PC-3 (cell line): ENCODE data around the gene AOPEP. TPM values are rescaled to one million over a fixed set of nuclear protein-coding genes. Genes with fewer than 3 reads are reported as not detected.

Experiments used
- ATAC-seq: fragments of 200-7000 bp; cut with Tn5 transposase; 2 replicates; pipeline ENCODE4 v1.9.1; 2020; ENCODE audit warnings: mild to moderate bottlenecking, moderate library complexity
- BruUV-seq: library from RNA; stranded (reverse); fragments of 400-500 nt; replicated peaks from 2 replicates; lab custom pipeline; 2021; lab: Mats Ljungman, UMichigan
- CTCF ChIA-PET: fragments of 300-600 bp; sonication (Branson Sonifier 250); formaldehyde crosslinking; loops from one replicate; lab custom pipeline; 2022; ENCODE audit warnings: antibody characterized with exemption; lab: Charles Lee
- POLR2A ChIA-PET: fragments of 300-600 bp; sonication (Branson Sonifier 250); formaldehyde crosslinking; loops from one replicate; lab custom pipeline; 2022; ENCODE audit warnings: antibody characterized with exemption; ENCODE audit not compliant: unreplicated experiment; lab: Charles Lee
- DNase-seq: peaks from one replicate; pipeline ENCODE4 v3.0.0-alpha.2; 2015
- H2AFZ ChIP-seq: fragments of 300-600 bp; sonication (generic); 2 replicates; pipeline ENCODE4 v1.6.0; 2016; ENCODE audit warnings: antibody characterized with exemption, low read length
- H3F3A ChIP-seq: fragments of 300-600 bp; sonication (generic); one replicate; pipeline ENCODE4 v1.6.0; 2017; ENCODE audit warnings: antibody characterized with exemption, low read length, control low read depth, mild to moderate bottlenecking; ENCODE audit not compliant: unreplicated experiment
- H3K27ac ChIP-seq: fragments of 300-600 bp; sonication (generic); 2 replicates; pipeline ENCODE4 v1.5.1; 2016; ENCODE audit warnings: mild to moderate bottlenecking, low read length
- H3K27me3 ChIP-seq: fragments of 300-600 bp; sonication (generic); 2 replicates; pipeline ENCODE4 v1.6.1; 2016; ENCODE audit warnings: low read length, mixed read lengths
- H3K36me3 ChIP-seq: fragments of 300-600 bp; sonication (generic); 2 replicates; pipeline ENCODE4 v1.6.1; 2016; ENCODE audit warnings: low read depth, mixed run types, low read length, mixed read lengths
- H3K4me1 ChIP-seq: fragments of 300-600 bp; sonication (generic); 2 replicates; pipeline ENCODE4 v1.5.1; 2016; ENCODE audit warnings: low read length; ENCODE audit not compliant: insufficient read depth
- H3K4me2 ChIP-seq: fragments of 300-600 bp; sonication (generic); 2 replicates; pipeline ENCODE4 v1.6.0; 2016; ENCODE audit warnings: low read length
- H3K4me3 ChIP-seq: fragments of 300-600 bp; sonication (generic); 2 replicates; pipeline ENCODE4 v1.5.1; 2016; ENCODE audit warnings: mild to moderate bottlenecking, low read length, mixed read lengths
- H3K79me2 ChIP-seq: fragments of 300-600 bp; sonication (generic); 2 replicates; pipeline ENCODE4 v1.6.1; 2017; ENCODE audit warnings: low read length, mixed read lengths
- H3K9ac ChIP-seq: fragments of 300-600 bp; sonication (generic); 2 replicates; pipeline ENCODE4 v1.6.0; 2016; ENCODE audit warnings: mild to moderate bottlenecking, low read length
- H3K9me2 ChIP-seq: fragments of 300-600 bp; sonication (generic); replicated peaks from 2 replicates; pipeline ENCODE4 v1.6.1; 2016; ENCODE audit warnings: mixed run types, low read length, mixed read lengths
- H3K9me3 ChIP-seq: fragments of 300-600 bp; sonication (generic); 2 replicates; pipeline ENCODE4 v1.6.1; 2016; ENCODE audit warnings: low read length, mixed read lengths
- H4K20me1 ChIP-seq: fragments of 300-600 bp; sonication (generic); 2 replicates; pipeline ENCODE4 v1.6.1; 2016; ENCODE audit warnings: low read length, mixed read lengths
- CTCF ChIP-seq: fragments of 300-600 bp; sonication (generic); conservative IDR thresholded peaks from 2 replicates; pipeline ENCODE4 v1.5.1; 2017; ENCODE audit warnings: antibody characterized with exemption, low read depth, mild to moderate bottlenecking, low read length
- EZH2 ChIP-seq: fragments of 300-600 bp; sonication (generic); IDR thresholded peaks from one replicate; pipeline ENCODE4 v1.6.1; 2017; ENCODE audit warnings: antibody characterized with exemption, mild to moderate bottlenecking, low read length; ENCODE audit not compliant: unreplicated experiment
- EZH2phosphoT487 ChIP-seq: fragments of 300-600 bp; sonication (generic); IDR thresholded peaks from 2 replicates; pipeline ENCODE4 v1.6.1; 2018; ENCODE audit warnings: mild to moderate bottlenecking, antibody characterized with exemption, low read length, borderline replicate concordance
- intact Hi-C: fragments of 100-400 bp; cut with micrococcal nuclease; formaldehyde crosslinking; loops from 2 replicates; pipeline ENCODE4 v1.9.0; 2023
- total RNA-seq: library from RNA; depleted of rRNA; stranded (reverse); fragments of >200 nt; gene quantifications from 2 replicates; pipeline ENCODE4 v1.2.3, GENCODE V29; 2014

The AOPEP gene
- total RNA-seq, 1 experiment from 2014 or later: 23.1 TPM

- Histone ChIP-seq H3F3A (no peaks in the 10 kb centered on the region), H3K9me3 (no peaks in the 10 kb centered on the region), H3K27ac (peak overlapping the region; percentile 48), H3K36me3 (no peaks in the 10 kb centered on the region), H3K9me2 (no peaks in the 10 kb centered on the region), H3K4me2 (no peak overlapping the region), H2AFZ (no peak overlapping the region), H3K9ac (no peak overlapping the region), H4K20me1 (no peaks in the 10 kb centered on the region), H3K4me1 (peaks cover 21% of the 10 kb centered on the region), H3K27me3 (no peaks in the 10 kb centered on the region), H3K4me3 (no peak overlapping the region), H3K79me2 (no peaks in the 10 kb centered on the region)
- ATAC-seq (no peak; the same call in 1 of the 2 replicates), DNase-seq (peak; percentile 13)
- CTCF ChIA-PET: interaction anchor here (1.1 kb wide), 1 partner anchor 20 kb away, joined by 4 read pairs; no protein-coding TSS in a partner anchor
- intact Hi-C loops: loop anchor here (10.0 kb wide), 1 partner anchor 231 kb away; the partner anchor contains the start of gene PCAT7
- POLR2A ChIA-PET: no interaction called here
- no TSS peak for BruUV-seq
- TF ChIP-seq CTCF: no peak
- TF ChIP-seq EZH2: no peak
- TF ChIP-seq EZH2phosphoT487: no peak
These were observed 59.0 kb downstream of the AOPEP start for GRCh38 chr9:94785215-94786169.

GRCh38 chr9:94786586-94786985 lies 60.1 kb downstream of the AOPEP start:
- H3K9me2 ChIP-seq: no peaks in the 10 kb centered on the region
- H3K4me2 ChIP-seq: no peak overlapping the region
- H3K9me3 ChIP-seq: no peaks in the 10 kb centered on the region
- DNase-seq (no peak), ATAC-seq (no peak)
- no TSS peak for BruUV-seq
- no peaks in the 10 kb centered on the region for H3K36me3 ChIP-seq
- ChIA-PET POLR2A (no interaction called here), CTCF (no interaction called here)
- H3K27ac ChIP-seq: no peak overlapping the region
- no peaks in the 10 kb centered on the region for H3K27me3 ChIP-seq
- TF ChIP-seq CTCF (no peak), EZH2phosphoT487 (no peak), EZH2 (no peak)
- no peak overlapping the region for H2AFZ ChIP-seq
- H3K9ac ChIP-seq: no peak overlapping the region
- H3K79me2 ChIP-seq: no peaks in the 10 kb centered on the region
- intact Hi-C loops: loop anchor here (10.0 kb wide), 1 partner anchor 232 kb away; the partner anchor contains the start of gene PCAT7
- H4K20me1 ChIP-seq: no peaks in the 10 kb centered on the region
- no peaks in the 10 kb centered on the region for H3F3A ChIP-seq
- no peak overlapping the region for H3K4me3 ChIP-seq
- peaks cover 21% of the 10 kb centered on the region for H3K4me1 ChIP-seq

- Histone ChIP-seq H3K27me3 (no peaks in the 10 kb centered on the region), H3K27ac (no peak overlapping the region), H3K4me1 (peaks cover 21% of the 10 kb centered on the region), H3K9me3 (no peaks in the 10 kb centered on the region), H3K9ac (no peak overlapping the region), H3K36me3 (no peaks in the 10 kb centered on the region), H2AFZ (no peak overlapping the region), H3K4me2 (no peak overlapping the region), H3K4me3 (no peak overlapping the region), H3F3A (no peaks in the 10 kb centered on the region), H3K9me2 (no peaks in the 10 kb centered on the region), H3K79me2 (no peaks in the 10 kb centered on the region), H4K20me1 (no peaks in the 10 kb centered on the region)
- no peak for TF ChIP-seq CTCF
- no peak for TF ChIP-seq EZH2
- TF ChIP-seq EZH2phosphoT487: no peak
- CTCF ChIA-PET: no interaction called here
- POLR2A ChIA-PET: no interaction called here
- intact Hi-C loops: loop anchor here (10.0 kb wide), 1 partner anchor 232 kb away; the partner anchor contains the start of gene PCAT7
- BruUV-seq: no TSS peak
- DNase-seq: no peak
- ATAC-seq: no peak
These were observed 60.8 kb downstream of the AOPEP start for GRCh38 chr9:94787266-94787665.
